Vagina (tissue), 2 donors: ENCODE results near the gene SOX18. TPM values are rescaled to one million over a fixed set of nuclear protein-coding genes. Genes with fewer than 3 reads are reported as not detected.
A peak's percentile ranks its signal among the peaks of the same experiment; 100 is the strongest.

ENCODE experiments used
- DNase-seq, 2 donors: peaks; one replicate each; pipeline ENCODE4 v3.0.0-alpha.2; 2017; ENCODE audit errors: extremely low spot score in 2 of 2
- H3K27ac ChIP-seq: fragments of 200-600 bp; sonication (generic); one replicate; pipeline ENCODE4 v1.5.1; 2019
- H3K27me3 ChIP-seq: fragments of 200-600 bp; sonication (generic); one replicate; pipeline ENCODE4 v1.5.1; 2019
- H3K36me3 ChIP-seq, 2 donors: fragments of 200-600 bp; sonication (generic); one replicate each; pipeline ENCODE4 v1.5.1; 2017 to 2019
- H3K4me1 ChIP-seq: fragments of 200-600 bp; sonication (generic); one replicate; pipeline ENCODE4 v1.5.1; 2019
- H3K4me3 ChIP-seq, 2 donors: fragments of 200-600 bp; sonication (generic); 1 replicate in 1 of 2; 2 replicates in 1 of 2; pipeline ENCODE4 v1.5.1; 2016 to 2019
- H3K9me3 ChIP-seq: fragments of 200-600 bp; sonication (generic); one replicate; pipeline ENCODE4 v1.5.1; 2019
- POLR2A ChIP-seq, 2 donors: fragments of 450-650 bp; IDR thresholded peaks; one replicate each; pipeline ENCODE4 v1.6.1; 2017; ENCODE audit warnings: antibody characterized with exemption in 2 of 2, mild to moderate bottlenecking in 2 of 2, moderate library complexity in 2 of 2
- POLR2AphosphoS5 ChIP-seq, 2 donors: sonication (generic); formaldehyde crosslinking; IDR thresholded peaks; one replicate each; pipeline ENCODE4 v1.9.0; 2017; ENCODE audit warnings: antibody characterized with exemption in 2 of 2, mild to moderate bottlenecking in 2 of 2, low read depth in 1 of 2; ENCODE audit not compliant: insufficient read depth in 1 of 2
- intact Hi-C: fragments of 100-400 bp; cut with DNase I; formaldehyde crosslinking; loops from one replicate; pipeline ENCODE4 v1.15.1; 2023
- total RNA-seq: library from RNA; depleted of rRNA; stranded (reverse); fragments of >200 nt; gene quantifications from one replicate; pipeline ENCODE4 v1.2.3, GENCODE V29; 2016
- TF ChIP-seq, protein P1 (sequence below), 3 experiments: fragments of 450-650 bp in 2 of 3; fragments of 200-600 bp in 1 of 3; sonication (generic) in 1 of 3; IDR thresholded peaks; one replicate each; pipeline ENCODE4 v1.5.1; 2017 to 2019; ENCODE audit warnings: antibody characterized with exemption in 3 of 3, mild to moderate bottlenecking in 2 of 3, moderate library complexity in 2 of 3

The SOX18 gene
- total RNA-seq, 1 donor from 2014 or later = 57.2 TPM

DNA sequence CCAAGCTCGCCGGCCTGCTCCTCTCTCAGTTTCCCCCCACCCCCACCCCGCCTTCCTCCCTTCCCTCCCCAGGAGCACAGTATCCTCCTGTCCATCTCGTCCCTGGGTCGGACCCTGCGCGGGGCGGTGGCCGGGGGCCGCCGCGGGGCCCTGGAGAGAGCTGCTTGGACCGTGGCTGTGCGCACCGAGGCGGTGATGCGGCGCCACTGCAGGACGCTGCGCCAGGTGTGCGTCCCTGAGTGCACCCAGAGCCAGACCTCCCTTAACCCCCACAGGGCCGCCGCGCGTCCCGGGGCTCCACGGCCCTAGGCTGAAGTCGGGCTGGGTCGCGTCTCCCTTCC is 11.2 kb downstream of the SOX18 start:
- no peaks in the 10 kb centered on the region for H3K9me3 ChIP-seq
- DNase-seq = no peak
- H3K27me3 ChIP-seq = peaks cover 7% of the 10 kb centered on the region
- H3K4me1 ChIP-seq = peaks cover 46% of the 10 kb centered on the region
- no peaks in the 10 kb centered on the region for H3K36me3 ChIP-seq
- intact Hi-C loops = no loop called here
- H3K4me3 ChIP-seq = peak overlapping the region; percentile 47 to 60
- H3K27ac ChIP-seq = no peak overlapping the region
- TF ChIP-seq POLR2A (IDR thresholded peaks at IDR 0.05) (no peak), POLR2AphosphoS5 (IDR thresholded peaks at IDR 0.05; ENCODE audit: insufficient read depth in 1 of 2, low read depth in 1 of 2) (no peak)
- TF ChIP-seq, protein P1, sequence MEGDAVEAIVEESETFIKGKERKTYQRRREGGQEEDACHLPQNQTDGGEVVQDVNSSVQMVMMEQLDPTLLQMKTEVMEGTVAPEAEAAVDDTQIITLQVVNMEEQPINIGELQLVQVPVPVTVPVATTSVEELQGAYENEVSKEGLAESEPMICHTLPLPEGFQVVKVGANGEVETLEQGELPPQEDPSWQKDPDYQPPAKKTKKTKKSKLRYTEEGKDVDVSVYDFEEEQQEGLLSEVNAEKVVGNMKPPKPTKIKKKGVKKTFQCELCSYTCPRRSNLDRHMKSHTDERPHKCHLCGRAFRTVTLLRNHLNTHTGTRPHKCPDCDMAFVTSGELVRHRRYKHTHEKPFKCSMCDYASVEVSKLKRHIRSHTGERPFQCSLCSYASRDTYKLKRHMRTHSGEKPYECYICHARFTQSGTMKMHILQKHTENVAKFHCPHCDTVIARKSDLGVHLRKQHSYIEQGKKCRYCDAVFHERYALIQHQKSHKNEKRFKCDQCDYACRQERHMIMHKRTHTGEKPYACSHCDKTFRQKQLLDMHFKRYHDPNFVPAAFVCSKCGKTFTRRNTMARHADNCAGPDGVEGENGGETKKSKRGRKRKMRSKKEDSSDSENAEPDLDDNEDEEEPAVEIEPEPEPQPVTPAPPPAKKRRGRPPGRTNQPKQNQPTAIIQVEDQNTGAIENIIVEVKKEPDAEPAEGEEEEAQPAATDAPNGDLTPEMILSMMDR (IDR thresholded peaks at IDR 0.05) = no peak

DNA sequence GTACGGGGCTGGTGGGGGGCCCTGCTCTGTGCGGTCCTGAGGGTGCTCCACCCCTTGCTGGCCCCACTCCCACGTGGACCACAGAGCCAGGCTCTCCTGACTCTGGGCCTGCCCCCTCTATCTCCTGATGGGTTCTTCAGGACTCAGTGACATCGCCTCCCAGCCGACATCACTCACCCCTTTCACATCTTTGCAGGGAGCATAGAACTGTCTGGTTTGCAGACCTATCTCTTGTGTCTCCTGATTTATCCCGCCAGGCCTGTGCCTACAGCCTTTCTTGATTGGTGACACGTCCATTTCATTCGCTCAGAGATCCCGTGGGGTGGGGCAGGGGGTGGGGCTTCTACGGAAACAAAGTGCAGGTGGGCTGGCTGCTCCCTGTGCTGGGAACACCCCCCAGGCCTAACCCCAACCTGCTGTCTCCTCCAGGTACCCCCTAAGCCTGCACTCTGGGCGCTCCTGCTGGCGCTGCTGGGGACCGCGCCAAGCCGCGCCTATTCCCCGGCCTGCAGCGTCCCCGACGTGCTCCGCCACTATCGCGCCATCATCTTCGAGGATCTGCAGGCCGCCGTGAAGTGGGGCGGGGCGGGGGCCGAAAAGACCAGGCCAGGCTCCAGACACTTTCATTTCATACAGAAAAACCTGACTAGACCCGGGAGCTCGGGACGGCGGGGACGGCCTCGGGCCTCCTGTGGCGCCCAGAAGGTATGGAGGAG is 11.8 kb downstream of the SOX18 start:
- no peak for TF ChIP-seq POLR2A (IDR thresholded peaks at IDR 0.05)
- no peak for TF ChIP-seq POLR2AphosphoS5 (IDR thresholded peaks at IDR 0.05; ENCODE audit: insufficient read depth in 1 of 2, low read depth in 1 of 2)
- H3K4me3 ChIP-seq = peak overlapping the region; percentile 47 to 60

DNA sequence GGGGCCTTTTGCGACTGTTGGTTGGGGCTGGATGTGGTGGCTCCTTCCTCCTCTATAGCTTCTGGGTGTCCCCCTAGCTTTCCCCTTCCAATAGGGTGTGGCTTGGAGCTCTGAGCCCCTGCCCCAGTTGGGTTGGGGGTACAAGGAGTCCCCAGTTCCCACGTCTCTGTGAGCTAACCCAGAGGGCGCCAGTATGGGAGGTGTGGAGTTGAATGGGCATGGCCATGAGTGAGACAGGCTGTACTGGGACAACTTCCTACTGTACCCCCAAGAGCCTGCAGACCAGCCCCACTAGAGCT is 12.3 kb downstream of the SOX18 start:
- Histone ChIP-seq H3K4me3 (no peak overlapping the region), H3K36me3 (peaks cover 0 to 10% of the 10 kb centered on the region in 2 donors), H3K27me3 (peaks cover 7% of the 10 kb centered on the region), H3K9me3 (no peaks in the 10 kb centered on the region), H3K4me1 (peaks cover 42% of the 10 kb centered on the region), H3K27ac (no peak overlapping the region)
- intact Hi-C loops = no loop called here
- TF ChIP-seq POLR2AphosphoS5 (IDR thresholded peaks at IDR 0.05; ENCODE audit: insufficient read depth in 1 of 2, low read depth in 1 of 2) (no peak), POLR2A (IDR thresholded peaks at IDR 0.05) (no peak)
- TF ChIP-seq, protein P1 (IDR thresholded peaks at IDR 0.05) = no peak
- no peak for DNase-seq

More for the DNA sequence above, 11.8 kb downstream of the SOX18 start:
- no peaks in the 10 kb centered on the region for H3K9me3 ChIP-seq
- H3K36me3 ChIP-seq = peaks cover 0 to 5% of the 10 kb centered on the region in 2 donors
- H3K27ac ChIP-seq = no peak overlapping the region
- DNase-seq = no peak
- peaks cover 46% of the 10 kb centered on the region for H3K4me1 ChIP-seq
- H3K27me3 ChIP-seq = peaks cover 7% of the 10 kb centered on the region
- intact Hi-C loops = no loop called here

DNA sequence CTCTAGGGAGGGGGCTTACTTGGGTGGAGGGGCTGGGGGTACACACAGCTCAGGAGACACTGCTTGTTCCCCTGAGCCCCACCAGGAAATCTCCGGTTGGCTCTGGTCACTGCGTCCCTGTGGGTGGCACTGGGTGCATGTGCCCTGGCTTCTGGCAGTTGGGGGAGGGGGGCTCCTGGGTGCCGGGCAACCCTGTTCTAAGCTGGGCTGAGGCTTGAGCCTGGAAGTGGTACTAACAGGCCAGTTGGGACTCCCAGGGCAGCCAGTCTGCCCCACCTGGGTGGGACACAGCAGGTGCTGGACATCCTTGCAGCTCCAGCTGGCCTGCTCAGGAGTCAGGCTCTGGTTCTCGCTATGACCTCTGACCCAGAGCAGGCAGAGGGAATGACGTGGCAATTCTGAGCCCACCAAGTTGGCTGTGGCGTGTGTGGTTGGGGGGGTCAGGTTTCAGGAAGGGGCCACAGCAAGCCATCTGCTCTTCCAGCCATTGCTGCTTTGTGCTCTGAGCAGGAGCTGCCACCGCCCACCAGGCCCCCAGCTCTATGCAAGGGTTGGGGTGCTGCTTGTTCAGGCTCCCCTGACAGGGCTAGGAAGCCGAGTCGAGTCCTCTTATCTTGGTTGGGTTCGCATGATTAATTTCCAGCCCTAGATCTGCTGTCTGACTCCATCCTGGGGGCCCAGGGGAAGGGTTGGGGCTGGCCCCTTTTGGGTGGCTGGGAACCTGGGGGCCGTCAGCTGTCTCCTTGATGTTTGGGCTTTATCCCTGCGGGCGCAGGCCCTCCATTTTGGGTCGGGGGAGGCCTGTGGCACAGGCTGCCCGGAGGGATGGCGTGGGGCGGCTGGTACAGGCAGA is 12.9 kb downstream of the SOX18 start:
- Histone ChIP-seq H3K4me1 (peaks cover 37% of the 10 kb centered on the region), H3K27ac (no peak overlapping the region), H3K4me3 (no peak overlapping the region), H3K27me3 (peaks cover 7% of the 10 kb centered on the region), H3K36me3 (peaks cover 0 to 16% of the 10 kb centered on the region in 2 donors), H3K9me3 (no peaks in the 10 kb centered on the region)
- intact Hi-C loops = no loop called here
- no peak for DNase-seq
- no peak for TF ChIP-seq POLR2A (IDR thresholded peaks at IDR 0.05)
- TF ChIP-seq, protein P1 (IDR thresholded peaks at IDR 0.05) = no peak

DNA sequence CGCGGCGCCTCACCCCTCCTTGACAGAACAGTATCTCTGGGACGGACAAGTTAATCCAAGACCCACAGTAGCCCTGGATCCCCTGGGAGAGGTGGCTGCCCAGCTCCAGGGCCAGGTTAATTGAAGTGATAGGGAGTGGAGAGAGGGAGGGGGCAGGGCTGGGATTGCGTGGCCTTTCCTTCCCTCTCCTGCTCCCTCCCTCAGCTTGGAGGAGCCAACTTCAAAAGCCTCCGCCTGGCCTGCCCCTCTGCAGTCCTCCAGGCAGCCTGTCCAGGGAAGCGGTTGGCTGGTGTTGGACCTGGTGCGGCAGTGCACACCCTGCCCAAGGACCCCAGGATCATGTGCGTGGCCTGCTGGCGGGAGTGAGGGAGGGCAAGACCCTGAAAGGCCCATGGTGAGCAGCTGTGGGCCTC is 13.5 kb downstream of the SOX18 start, which contains the start of gene C20orf204:
Gene C20orf204, plus strand, starts transcription at position 250 of the 413 bp plus-strand sequence. Its CDS starts 142 bp downstream, at position 392.
- Histone ChIP-seq H3K9me3 (no peaks in the 10 kb centered on the region), H3K27ac (no peak within 1 kb of the TSS), H3K36me3 (peaks cover 0 to 18% of the 10 kb centered on the region in 2 donors), H3K4me1 (peaks cover 32% of the 10 kb centered on the region), H3K4me3 (no peak within 1 kb of the TSS), H3K27me3 (peaks cover 7% of the 10 kb centered on the region)
- DNase-seq = no peak
- intact Hi-C loops = no loop called here
- TF ChIP-seq POLR2AphosphoS5 (IDR thresholded peaks at IDR 0.05; ENCODE audit: insufficient read depth in 1 of 2, low read depth in 1 of 2) (no peak), POLR2A (IDR thresholded peaks at IDR 0.05) (no peak)
- TF ChIP-seq, protein P1 (IDR thresholded peaks at IDR 0.05) = no peak
